HepG2 (cell line): ENCODE measurements around the gene GTF2H1. TPM values are rescaled to one million over a fixed set of nuclear protein-coding genes. Genes with fewer than 3 reads are reported as not detected.
A peak's percentile ranks its signal among the peaks of the same experiment; 100 is the strongest.

ENCODE experiments used
- CSRNP2 ChIP-seq: sonication (generic); formaldehyde crosslinking; conservative IDR thresholded peaks from 2 replicates; pipeline ENCODE4 v1.8.0; 2022; ENCODE audit warnings: low read depth, missing genetic modification reagents
- DR1 ChIP-seq: sonication (generic); formaldehyde crosslinking; IDR thresholded peaks from 2 replicates; pipeline ENCODE4 v1.8.0; 2021; ENCODE audit warnings: mild to moderate bottlenecking, missing genetic modification reagents, inconsistent platforms
- MAFG ChIP-seq: sonication (generic); formaldehyde crosslinking; IDR thresholded peaks from 2 replicates; pipeline ENCODE4 v1.5.1; 2020; ENCODE audit warnings: mild to moderate bottlenecking, missing genetic modification reagents
- MED1 ChIP-seq: sonication (generic); formaldehyde crosslinking; IDR thresholded peaks from 2 replicates; pipeline ENCODE4 v1.4.0; 2020; ENCODE audit warnings: missing genetic modification reagents
- MXD4 ChIP-seq: IDR thresholded peaks from 2 replicates; pipeline ENCODE4 v1.6.1; 2016; ENCODE audit warnings: mild to moderate bottlenecking, missing biosample characterization, missing genetic modification reagents
- MXI1 ChIP-seq: IDR thresholded peaks from 3 replicates; pipeline ENCODE4 v1.6.1; 2012; ENCODE audit warnings: low read depth, low read length, inconsistent platforms, borderline replicate concordance
- NFE2L2 ChIP-seq: fragments of 150-350 bp; IDR thresholded peaks from 2 replicates; pipeline ENCODE4 v1.6.1; 2014; ENCODE audit warnings: low read length
- NFKB2 ChIP-seq: sonication (generic); formaldehyde crosslinking; IDR thresholded peaks from 2 replicates; pipeline ENCODE4 v1.4.0; 2020; ENCODE audit warnings: missing genetic modification reagents, borderline replicate concordance
- ONECUT2 ChIP-seq: sonication (generic); formaldehyde crosslinking; IDR thresholded peaks from 2 replicates; pipeline ENCODE4 v1.4.0; 2020; ENCODE audit warnings: missing genetic modification reagents
- SRY ChIP-seq: sonication (generic); formaldehyde crosslinking; IDR thresholded peaks from 2 replicates; pipeline ENCODE4 v1.8.0; 2022; ENCODE audit warnings: mild to moderate bottlenecking, missing genetic modification reagents
- TCF7 ChIP-seq: sonication (generic); IDR thresholded peaks from 2 replicates; pipeline ENCODE4 v1.6.1; 2016; ENCODE audit warnings: antibody characterized with exemption, low read depth
- TEAD3 ChIP-seq: optimal IDR thresholded peaks from 2 replicates; pipeline ENCODE3; 2016; ENCODE audit warnings: borderline replicate concordance
- TMF1 ChIP-seq: sonication (generic); formaldehyde crosslinking; IDR thresholded peaks from 2 replicates; pipeline ENCODE4 v1.8.1; 2022; ENCODE audit warnings: low read depth, missing genetic modification reagents
- ZBTB3 ChIP-seq: sonication (generic); formaldehyde crosslinking; IDR thresholded peaks from 2 replicates; pipeline ENCODE4 v1.4.0; 2020; ENCODE audit warnings: low read depth, mild to moderate bottlenecking, moderate library complexity, missing genetic modification reagents, borderline replicate concordance
- ZBTB38 ChIP-seq: sonication (generic); formaldehyde crosslinking; IDR thresholded peaks from 2 replicates; pipeline ENCODE4 v1.5.1; 2020; ENCODE audit warnings: mild to moderate bottlenecking, missing genetic modification reagents
- ZBTB4 ChIP-seq: sonication (generic); formaldehyde crosslinking; IDR thresholded peaks from 2 replicates; pipeline ENCODE4 v1.4.0; 2020; ENCODE audit warnings: missing genetic modification reagents, mild to moderate bottlenecking, borderline replicate concordance
- ZNF3 ChIP-seq: IDR thresholded peaks from 2 replicates; pipeline ENCODE4 v1.7.0; 2017; ENCODE audit warnings: inconsistent platforms
- ZNF501 ChIP-seq: sonication (generic); formaldehyde crosslinking; IDR thresholded peaks from 2 replicates; pipeline ENCODE4 v1.5.1; 2020; ENCODE audit warnings: mild to moderate bottlenecking, moderate library complexity, missing genetic modification reagents
- ZNF547 ChIP-seq: sonication (generic); formaldehyde crosslinking; IDR thresholded peaks from 2 replicates; pipeline ENCODE4 v1.5.1; 2020; ENCODE audit warnings: mild to moderate bottlenecking, missing genetic modification reagents
- ZNF577 ChIP-seq: sonication (generic); formaldehyde crosslinking; IDR thresholded peaks from 2 replicates; pipeline ENCODE4 v1.4.0; 2020; ENCODE audit warnings: mild to moderate bottlenecking, low read depth, missing genetic modification reagents, borderline replicate concordance
- ZNF589 ChIP-seq: sonication (generic); formaldehyde crosslinking; conservative IDR thresholded peaks from 2 replicates; pipeline ENCODE4 v1.8.0; 2022; ENCODE audit warnings: mild to moderate bottlenecking, moderate library complexity, missing genetic modification reagents
- ZNF879 ChIP-seq: sonication (generic); formaldehyde crosslinking; IDR thresholded peaks from 2 replicates; pipeline ENCODE4 v1.8.1; 2023; ENCODE audit warnings: missing genetic modification reagents
- ZSCAN22 ChIP-seq: sonication (generic); formaldehyde crosslinking; IDR thresholded peaks from 2 replicates; pipeline ENCODE4 v1.4.0; 2020; ENCODE audit warnings: mild to moderate bottlenecking, missing genetic modification reagents
- polyA plus RNA-seq, 8 experiments: library from polyadenylated mRNA; depleted of rRNA in 3 of 8; stranded (reverse) in 7 of 8; unstranded in 1 of 8; fragments of >200 nt; fragmentation: Illumina TruSeq in 4 of 8; extraction: Trizol in 4 of 8; gene quantifications; 2 replicates each; pipeline versions ENCODE4 v1.2.1 to v1.2.3, GENCODE V29; 2011 to 2016; ENCODE audit warnings: low read depth in 4 of 8, missing spikeins in 1 of 8, mixed read lengths in 1 of 8; ENCODE audit not compliant: insufficient read depth in 1 of 8
- total RNA-seq, 5 experiments: library from RNA; depleted of rRNA; stranded (reverse); fragments of >200 nt; fragmentation: Illumina TruSeq; extraction: Trizol; gene quantifications; 2 replicates each; pipeline ENCODE4 v1.2.3, GENCODE V29; 2016; ENCODE audit warnings: low read depth in 1 of 5
- TF ChIP-seq, protein P1 (sequence below): sonication (generic); formaldehyde crosslinking; IDR thresholded peaks from 2 replicates; pipeline ENCODE4 v1.5.0; 2020; ENCODE audit warnings: mild to moderate bottlenecking, missing genetic modification reagents

Gene GTF2H1
- total and polyA plus RNA-seq, 2 of the 13 experiments (the other 11 are each of a cell fraction or from before 2014, with no cell fraction given) = 15.7 to 51.4 TPM

- peak; percentile 85; the same call in 1 of the 2 replicates for TF ChIP-seq ZBTB4
- 0 out of 2 replicates have a peak, but pooled peaks have one; percentile 83 for TF ChIP-seq TMF1 (CRISPR knock-in tag)
- peak; percentile 96 for TF ChIP-seq ZBTB38 (CRISPR knock-in tag)
- peak; percentile 85 for TF ChIP-seq DR1 (CRISPR knock-in tag)
- TF ChIP-seq TEAD3 (CRISPR knock-in tag) = peak; percentile 78
- TF ChIP-seq ZNF3 (CRISPR knock-in tag) = peak; percentile 62
- TF ChIP-seq MED1 (CRISPR knock-in tag) = peak; percentile 69
- peak; percentile 97 for TF ChIP-seq ZNF547 (CRISPR knock-in tag)
- no peak; the same call in 1 of the 2 replicates for TF ChIP-seq ZNF879
- peak; percentile 97 for TF ChIP-seq ZNF589
- TF ChIP-seq ONECUT2 (CRISPR knock-in tag) = no peak
- peak; percentile 63; the same call in 1 of the 2 replicates for TF ChIP-seq CSRNP2 (CRISPR knock-in tag)
- TF ChIP-seq NFE2L2 = no peak
- TF ChIP-seq, protein P1, sequence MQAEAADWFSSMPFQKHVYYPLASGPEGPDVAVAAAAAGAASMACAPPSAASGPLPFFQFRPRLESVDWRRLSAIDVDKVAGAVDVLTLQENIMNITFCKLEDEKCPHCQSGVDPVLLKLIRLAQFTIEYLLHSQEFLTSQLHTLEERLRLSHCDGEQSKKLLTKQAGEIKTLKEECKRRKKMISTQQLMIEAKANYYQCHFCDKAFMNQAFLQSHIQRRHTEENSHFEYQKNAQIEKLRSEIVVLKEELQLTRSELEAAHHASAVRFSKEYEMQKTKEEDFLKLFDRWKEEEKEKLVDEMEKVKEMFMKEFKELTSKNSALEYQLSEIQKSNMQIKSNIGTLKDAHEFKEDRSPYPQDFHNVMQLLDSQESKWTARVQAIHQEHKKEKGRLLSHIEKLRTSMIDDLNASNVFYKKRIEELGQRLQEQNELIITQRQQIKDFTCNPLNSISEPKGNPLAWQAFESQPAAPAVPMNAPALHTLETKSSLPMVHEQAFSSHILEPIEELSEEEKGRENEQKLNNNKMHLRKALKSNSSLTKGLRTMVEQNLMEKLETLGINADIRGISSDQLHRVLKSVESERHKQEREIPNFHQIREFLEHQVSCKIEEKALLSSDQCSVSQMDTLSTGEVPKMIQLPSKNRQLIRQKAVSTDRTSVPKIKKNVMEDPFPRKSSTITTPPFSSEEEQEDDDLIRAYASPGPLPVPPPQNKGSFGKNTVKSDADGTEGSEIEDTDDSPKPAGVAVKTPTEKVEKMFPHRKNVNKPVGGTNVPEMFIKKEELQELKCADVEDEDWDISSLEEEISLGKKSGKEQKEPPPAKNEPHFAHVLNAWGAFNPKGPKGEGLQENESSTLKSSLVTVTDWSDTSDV = peak; percentile 92; the same call in 1 of the 2 replicates
- TF ChIP-seq ZBTB3 (CRISPR knock-in tag) = peak; percentile 88
- peak; percentile 94 for TF ChIP-seq MXD4
- no peak for TF ChIP-seq TCF7
- peak; percentile 82 for TF ChIP-seq MXI1
- no peak for TF ChIP-seq ZNF577 (CRISPR knock-in tag)
- TF ChIP-seq MAFG (CRISPR knock-in tag) = no peak
- peak; percentile 97 for TF ChIP-seq ZNF501 (CRISPR knock-in tag)
- TF ChIP-seq SRY = peak; percentile 93; the same call in 1 of the 2 replicates
- no peak for TF ChIP-seq ZSCAN22 (CRISPR knock-in tag)
- TF ChIP-seq NFKB2 (CRISPR knock-in tag) = peak; percentile 92; the same call in 1 of the 2 replicates
These were observed at the start of gene GTF2H1, which contains the start of gene HPS5 (continued) for GRCh38 chr11:18321969-18322711.
